WTC11 (cell line): Measurements from ENCODE around the gene MYLK. TPM values are rescaled to one million over a fixed set of nuclear protein-coding genes. Genes with fewer than 3 reads are reported as not detected.

ENCODE experiments used
- ATAC-seq: fragments of 200-7000 bp; cut with Tn5 transposase; 2 replicates; pipeline ENCODE4 v1.10.0; 2021; ENCODE audit warnings: mild to moderate bottlenecking, moderate library complexity
- CTCF ChIA-PET: fragments of 300-600 bp; sonication (Branson Sonifier 250); formaldehyde crosslinking; loops from one replicate; lab custom pipeline; 2021; ENCODE audit warnings: antibody characterized with exemption; lab: Charles Lee
- POLR2A ChIA-PET: fragments of 350-600 bp; sonication (Branson Sonifier 250); formaldehyde crosslinking; loops from one replicate; lab custom pipeline; 2021; ENCODE audit warnings: antibody characterized with exemption; lab: Charles Lee
- DNase-seq: peaks from one replicate; pipeline ENCODE4 v3.0.0; 2021; ENCODE audit warnings: low spot score
- H3K27ac Mint-ChIP-seq: 2 replicates; pipeline ENCODE4 v1.8.0; 2021; ENCODE audit warnings: mixed read lengths
- H3K27me3 Mint-ChIP-seq: 2 replicates; pipeline ENCODE4 v1.8.0; 2021; ENCODE audit warnings: low read depth, mild to moderate bottlenecking, moderate library complexity, mixed read lengths
- H3K36me3 Mint-ChIP-seq: 2 replicates; pipeline ENCODE4 v1.8.0; 2021; ENCODE audit warnings: mixed read lengths
- H3K4me1 Mint-ChIP-seq: 2 replicates; pipeline ENCODE4 v1.8.0; 2022; ENCODE audit warnings: mixed read lengths
- H3K4me3 Mint-ChIP-seq: 2 replicates; pipeline ENCODE4 v1.8.0; 2021; ENCODE audit warnings: mild to moderate bottlenecking, moderate library complexity, mixed read lengths
- H3K9me3 Mint-ChIP-seq: 2 replicates; pipeline ENCODE4 v1.8.0; 2021; ENCODE audit warnings: mixed read lengths
- AFF4 ChIP-seq: sonication (generic); formaldehyde crosslinking; IDR thresholded peaks from 2 replicates; pipeline ENCODE4 v1.8.1; 2023; ENCODE audit warnings: mild to moderate bottlenecking, missing genetic modification reagents, borderline replicate concordance
- ATF6 ChIP-seq: sonication (generic); formaldehyde crosslinking; IDR thresholded peaks from 2 replicates; pipeline ENCODE4 v1.8.1; 2023; ENCODE audit warnings: mild to moderate bottlenecking, missing genetic modification reagents
- CBFB ChIP-seq: sonication (generic); formaldehyde crosslinking; IDR thresholded peaks from 2 replicates; pipeline ENCODE4 v1.8.1; 2022; ENCODE audit warnings: mild to moderate bottlenecking, low read depth, missing genetic modification reagents
- CREB1 ChIP-seq: sonication (generic); formaldehyde crosslinking; IDR thresholded peaks from 2 replicates; pipeline ENCODE4 v1.8.0; 2023; ENCODE audit warnings: mild to moderate bottlenecking, missing genetic modification reagents
- CTCF ChIP-seq: fragments of 200-600 bp; IDR thresholded peaks from 2 replicates; pipeline ENCODE4 v1.8.0; 2022; ENCODE audit warnings: antibody characterized with exemption
- E2F1 ChIP-seq: sonication (generic); formaldehyde crosslinking; IDR thresholded peaks from 2 replicates; pipeline ENCODE4 v1.8.0; 2022; ENCODE audit warnings: mild to moderate bottlenecking, missing genetic modification reagents
- ELF4 ChIP-seq: sonication (generic); formaldehyde crosslinking; IDR thresholded peaks from 2 replicates; pipeline ENCODE4 v1.8.1; 2022; ENCODE audit warnings: low read depth, mild to moderate bottlenecking, moderate library complexity, missing genetic modification reagents
- EMX1 ChIP-seq: fragments of 250-450 bp; sonication (Bioruptor Pico); IDR thresholded peaks from 2 replicates; pipeline ENCODE4 v1.8.0; 2021; ENCODE audit warnings: mild to moderate bottlenecking
- FOXP4 ChIP-seq: sonication (generic); formaldehyde crosslinking; IDR thresholded peaks from 2 replicates; pipeline ENCODE4 v1.8.0; 2022; ENCODE audit warnings: mild to moderate bottlenecking, missing genetic modification reagents
- KAT7 ChIP-seq: sonication (generic); formaldehyde crosslinking; IDR thresholded peaks from 2 replicates; pipeline ENCODE4 v1.8.1; 2023; ENCODE audit warnings: missing genetic modification reagents, mild to moderate bottlenecking, borderline replicate concordance
- NFATC4 ChIP-seq: fragments of 250-450 bp; sonication (Bioruptor Pico); IDR thresholded peaks from 2 replicates; pipeline ENCODE4 v1.9.0; 2021; ENCODE audit warnings: mild to moderate bottlenecking
- NR2C2 ChIP-seq: sonication (generic); formaldehyde crosslinking; IDR thresholded peaks from 2 replicates; pipeline ENCODE4 v1.8.0; 2022; ENCODE audit warnings: mild to moderate bottlenecking, missing genetic modification reagents
- OVOL2 ChIP-seq: fragments of 250-450 bp; sonication (Bioruptor Pico); IDR thresholded peaks from 2 replicates; pipeline ENCODE4 v1.9.0; 2021; ENCODE audit warnings: mild to moderate bottlenecking, borderline replicate concordance
- RELA ChIP-seq: sonication (generic); formaldehyde crosslinking; IDR thresholded peaks from 2 replicates; pipeline ENCODE4 v1.8.1; 2022; ENCODE audit warnings: missing genetic modification reagents, mild to moderate bottlenecking, borderline replicate concordance
- SP1 ChIP-seq: sonication (generic); formaldehyde crosslinking; conservative IDR thresholded peaks from 2 replicates; pipeline ENCODE4 v1.8.1; 2022; ENCODE audit warnings: missing genetic modification reagents
- TP53 ChIP-seq: sonication (generic); formaldehyde crosslinking; IDR thresholded peaks from 2 replicates; pipeline ENCODE4 v1.8.1; 2023; ENCODE audit warnings: mild to moderate bottlenecking, missing genetic modification reagents
- ZNF263 ChIP-seq: sonication (generic); formaldehyde crosslinking; IDR thresholded peaks from 2 replicates; pipeline ENCODE4 v1.8.1; 2022; ENCODE audit warnings: low read depth, mild to moderate bottlenecking, moderate library complexity, missing genetic modification reagents
- ZNF281 ChIP-seq: sonication (generic); formaldehyde crosslinking; IDR thresholded peaks from 2 replicates; pipeline ENCODE4 v1.8.0; 2023; ENCODE audit warnings: mild to moderate bottlenecking, missing genetic modification reagents
- ZNF532 ChIP-seq: fragments of 250-450 bp; sonication (Bioruptor Pico); IDR thresholded peaks from 2 replicates; pipeline ENCODE4 v1.9.0; 2021; ENCODE audit warnings: mild to moderate bottlenecking, borderline replicate concordance
- total RNA-seq: library from RNA; stranded (reverse); gene quantifications from 3 replicates; pipeline ENCODE4 v1.2.3, GENCODE V29; 2021

Gene MYLK
- total RNA-seq, 1 experiment from 2014 or later = 10.4 TPM

GRCh38 chr3:123773681-123774431 is 110.3 kb downstream of the MYLK start:
- no peak overlapping the region for H3K4me3 Mint-ChIP-seq
- TF ChIP-seq CREB1 (CRISPR knock-in tag) = no peak
- TF ChIP-seq EMX1 (CRISPR knock-in tag) = no peak
- no peak for TF ChIP-seq ELF4 (CRISPR knock-in tag)
- TF ChIP-seq ZNF263 (CRISPR knock-in tag) = no peak
- no peak for TF ChIP-seq RELA
- TF ChIP-seq NFATC4 (CRISPR knock-in tag) = no peak
- no peak for TF ChIP-seq ZNF281 (CRISPR knock-in tag)
- TF ChIP-seq CBFB (CRISPR knock-in tag) = no peak
- no peak for TF ChIP-seq SP1 (CRISPR knock-in tag)
- no peak for TF ChIP-seq OVOL2 (CRISPR knock-in tag)
- TF ChIP-seq CTCF = no peak
- TF ChIP-seq NR2C2 (CRISPR knock-in tag) = no peak
- TF ChIP-seq ZNF532 = no peak
- no peak for TF ChIP-seq AFF4 (CRISPR knock-in tag)
- TF ChIP-seq E2F1 (CRISPR knock-in tag) = no peak
- TF ChIP-seq KAT7 (CRISPR knock-in tag) = no peak
- no peak for TF ChIP-seq FOXP4 (CRISPR knock-in tag)
- no peak for TF ChIP-seq TP53 (CRISPR knock-in tag)
- TF ChIP-seq ATF6 (CRISPR knock-in tag) = no peak
- POLR2A ChIA-PET = no interaction called here
- no peak for ATAC-seq
- no peak for DNase-seq
- H3K27me3 Mint-ChIP-seq = no peaks in the 10 kb centered on the region
- H3K36me3 Mint-ChIP-seq = no peaks in the 10 kb centered on the region
- H3K27ac Mint-ChIP-seq = no peak overlapping the region
- H3K4me1 Mint-ChIP-seq = no peaks in the 10 kb centered on the region
- CTCF ChIA-PET = no interaction called here
- no peaks in the 10 kb centered on the region for H3K9me3 Mint-ChIP-seq
